ENCODE measurements around the gene DMD. TPM values are rescaled to one million over a fixed set of nuclear protein-coding genes. Genes with fewer than 3 reads are reported as not detected.

DMD gene
- polyA plus RNA-seq, 3 donors from 2014 or later: not detected

DNA sequence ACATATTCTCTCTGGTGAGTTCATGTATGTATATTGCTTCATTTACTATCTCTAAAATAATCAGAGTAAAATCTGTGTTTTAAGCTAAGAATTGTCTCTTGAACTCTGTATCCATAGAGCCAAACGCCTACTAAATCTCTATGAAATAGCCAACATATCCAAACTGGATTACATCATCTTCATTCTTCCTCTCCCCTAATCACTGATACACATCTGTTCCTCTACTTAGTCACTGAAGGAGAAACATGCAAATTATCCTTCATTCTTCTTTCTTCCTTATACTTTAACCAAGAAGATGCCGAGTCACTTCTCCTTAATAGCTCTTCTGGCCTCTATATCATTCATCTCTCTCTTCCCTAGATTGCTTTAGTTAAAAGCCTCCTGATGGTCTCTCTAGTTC, 1509.1 kb downstream of the DMD start:
- Mint-ChIP-seq H3K27ac (no peak overlapping the region), H3K36me3 (no peaks in the 10 kb centered on the region), H3K9me3 (peaks cover 0 to 5% (median under 1%) of the 10 kb centered on the region in 6 donors), H3K4me1 (no peaks in the 10 kb centered on the region), H3K27me3 (ENCODE audit: low read depth in 3 of 3) (peaks cover 0 to 6% (median 2%) of the 10 kb centered on the region in 3 donors), H3K4me3 (no peak overlapping the region)
- no peak for DNase-seq

GRCh38 chrX:31697294-31697916, 1513.9 kb downstream of the DMD start:
- peaks cover 0 to 2% (median 2%) of the 10 kb centered on the region in 3 donors for H3K27me3 Mint-ChIP-seq (ENCODE audit: low read depth in 3 of 3)
- DNase-seq: no peak
- H3K4me3 Mint-ChIP-seq: no peak overlapping the region
- no peaks in the 10 kb centered on the region for H3K36me3 Mint-ChIP-seq
- H3K27ac Mint-ChIP-seq: no peak overlapping the region
- H3K4me1 Mint-ChIP-seq: no peaks in the 10 kb centered on the region
- peaks cover 0 to 4% (median 3%) of the 10 kb centered on the region in 6 donors for H3K9me3 Mint-ChIP-seq

GRCh38 chrX:31679861-31680260, 1531.5 kb downstream of the DMD start:
- Mint-ChIP-seq H3K27ac (no peak overlapping the region), H3K4me3 (no peak overlapping the region), H3K27me3 (ENCODE audit: low read depth in 3 of 3) (peaks cover 0 to 4% (median 2%) of the 10 kb centered on the region in 3 donors), H3K9me3 (peaks cover 0 to 2% (median 0%) of the 10 kb centered on the region in 6 donors), H3K36me3 (no peaks in the 10 kb centered on the region), H3K4me1 (no peaks in the 10 kb centered on the region)
- DNase-seq: no peak

- Mint-ChIP-seq H3K27me3 (ENCODE audit: low read depth in 3 of 3) (peaks cover 2 to 8% (median 2%) of the 10 kb centered on the region in 3 donors), H3K4me1 (no peaks in the 10 kb centered on the region), H3K4me3 (no peak overlapping the region), H3K9me3 (peaks cover 0 to 11% (median 2%) of the 10 kb centered on the region in 6 donors), H3K27ac (no peak overlapping the region), H3K36me3 (no peaks in the 10 kb centered on the region)
- no peak for DNase-seq
These were observed 1541.1 kb downstream of the DMD start for GRCh38 chrX:31670245-31670644.

DNA sequence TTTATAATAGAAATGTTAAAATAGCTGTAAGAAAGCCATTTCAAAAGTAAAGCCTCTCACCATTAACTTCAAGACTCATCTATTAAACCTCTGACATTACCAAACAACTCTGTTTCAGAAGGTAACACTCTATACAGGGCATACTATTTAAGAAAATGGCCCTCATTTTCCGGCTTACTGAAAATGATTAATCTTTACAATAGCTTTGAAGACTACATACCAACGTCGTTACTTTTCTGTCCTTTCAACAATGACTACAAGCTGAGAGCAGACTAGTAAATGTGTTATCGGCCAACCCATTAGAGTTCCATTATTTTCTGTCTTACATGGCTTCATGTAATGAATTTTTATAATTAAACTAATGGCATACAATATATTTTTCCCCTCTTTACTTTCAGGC, 1545.9 kb downstream of the DMD start:
- H3K4me1 Mint-ChIP-seq: no peaks in the 10 kb centered on the region
- H3K9me3 Mint-ChIP-seq: peaks cover 0 to 4% (median under 1%) of the 10 kb centered on the region in 6 donors
- peaks cover 0 to 3% (median 2%) of the 10 kb centered on the region in 3 donors for H3K27me3 Mint-ChIP-seq (ENCODE audit: low read depth in 3 of 3)
- DNase-seq: no peak
- H3K27ac Mint-ChIP-seq: no peak overlapping the region
- H3K36me3 Mint-ChIP-seq: no peaks in the 10 kb centered on the region
- H3K4me3 Mint-ChIP-seq: no peak overlapping the region

DNA sequence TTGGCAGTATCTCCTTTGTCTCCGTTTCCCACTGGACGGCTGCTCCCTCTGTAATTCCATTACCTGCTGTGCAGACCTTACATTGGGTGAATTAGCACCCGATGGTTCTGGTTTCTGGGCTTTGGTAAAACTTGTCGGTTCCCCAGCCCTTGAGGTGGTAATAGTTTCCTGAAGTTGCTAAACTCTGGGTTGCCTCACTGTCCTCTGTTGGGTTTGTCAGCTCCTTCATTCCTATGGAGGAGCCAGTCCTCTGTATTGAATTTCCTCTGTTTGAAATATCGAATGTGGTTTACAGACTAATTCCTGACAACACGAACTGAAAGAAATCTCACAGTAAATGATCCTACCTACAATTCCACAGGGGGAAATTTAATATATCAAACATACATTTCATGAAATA, 1548.2 kb downstream of the DMD start:
- no peak overlapping the region for H3K4me3 Mint-ChIP-seq
- peaks cover 0 to 3% (median 2%) of the 10 kb centered on the region in 3 donors for H3K27me3 Mint-ChIP-seq (ENCODE audit: low read depth in 3 of 3)
- no peaks in the 10 kb centered on the region for H3K4me1 Mint-ChIP-seq
- no peaks in the 10 kb centered on the region for H3K36me3 Mint-ChIP-seq
- DNase-seq: no peak
- no peak overlapping the region for H3K27ac Mint-ChIP-seq
- peaks cover 0 to 2% (median 0%) of the 10 kb centered on the region in 6 donors for H3K9me3 Mint-ChIP-seq

DNA sequence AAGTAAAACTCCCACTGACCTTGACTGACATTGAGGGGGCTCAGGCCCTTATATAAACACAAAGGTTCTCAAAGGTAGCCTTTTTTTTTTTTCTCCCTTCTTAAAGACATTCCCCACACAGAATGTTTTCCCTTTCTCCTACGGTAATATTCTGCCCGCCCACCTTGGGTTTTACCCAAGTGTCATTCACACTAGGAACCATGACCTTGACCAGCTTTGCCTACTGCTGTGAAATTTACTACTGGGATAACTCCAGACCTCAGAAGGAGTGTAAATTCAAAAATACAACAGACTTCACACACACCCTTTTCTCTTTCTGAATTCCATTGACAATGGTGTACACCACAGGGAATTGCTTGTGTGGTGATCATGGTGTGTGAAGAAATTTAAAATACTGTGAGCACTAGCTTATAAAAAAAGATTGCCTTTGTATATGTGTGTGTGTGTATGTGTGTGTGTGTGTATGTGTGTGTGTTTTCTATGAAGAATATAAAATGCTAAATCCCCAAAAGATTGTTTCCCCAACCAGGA, 1550.0 kb downstream of the DMD start:
- H3K9me3 Mint-ChIP-seq: peaks cover 0 to 4% (median 0%) of the 10 kb centered on the region in 6 donors
- H3K36me3 Mint-ChIP-seq: no peaks in the 10 kb centered on the region
- no peak for DNase-seq
- H3K27me3 Mint-ChIP-seq (ENCODE audit: low read depth in 3 of 3): peaks cover 0 to 3% (median 2%) of the 10 kb centered on the region in 3 donors
- H3K4me3 Mint-ChIP-seq: no peak overlapping the region
- no peak overlapping the region for H3K27ac Mint-ChIP-seq
- H3K4me1 Mint-ChIP-seq: no peaks in the 10 kb centered on the region

GRCh38 chrX:31658360-31658759, 1553.0 kb downstream of the DMD start:
- no peak for DNase-seq
- H3K4me3 Mint-ChIP-seq: no peak overlapping the region
- H3K4me1 Mint-ChIP-seq: no peaks in the 10 kb centered on the region
- peaks cover 0 to 1% (median 0%) of the 10 kb centered on the region in 6 donors for H3K9me3 Mint-ChIP-seq
- peaks cover 0 to 3% (median 0%) of the 10 kb centered on the region in 3 donors for H3K27me3 Mint-ChIP-seq (ENCODE audit: low read depth in 3 of 3)
- H3K27ac Mint-ChIP-seq: no peak overlapping the region
- no peaks in the 10 kb centered on the region for H3K36me3 Mint-ChIP-seq

GRCh38 chrX:31656013-31656412, 1555.3 kb downstream of the DMD start:
- no peaks in the 10 kb centered on the region for H3K27me3 Mint-ChIP-seq (ENCODE audit: low read depth in 3 of 3)
- no peak overlapping the region for H3K4me3 Mint-ChIP-seq
- no peak for DNase-seq
- no peak overlapping the region for H3K27ac Mint-ChIP-seq
- peaks cover 0 to 1% (median 0%) of the 10 kb centered on the region in 6 donors for H3K9me3 Mint-ChIP-seq
- no peaks in the 10 kb centered on the region for H3K36me3 Mint-ChIP-seq
- H3K4me1 Mint-ChIP-seq: no peaks in the 10 kb centered on the region

GRCh38 chrX:31653422-31653821, 1557.9 kb downstream of the DMD start:
- H3K4me1 Mint-ChIP-seq: no peaks in the 10 kb centered on the region
- H3K36me3 Mint-ChIP-seq: no peaks in the 10 kb centered on the region
- no peak overlapping the region for H3K27ac Mint-ChIP-seq
- H3K27me3 Mint-ChIP-seq (ENCODE audit: low read depth in 3 of 3): no peaks in the 10 kb centered on the region
- H3K9me3 Mint-ChIP-seq: peaks cover 0 to 4% (median 0%) of the 10 kb centered on the region in 6 donors
- H3K4me3 Mint-ChIP-seq: no peak overlapping the region
- no peak for DNase-seq

DNA sequence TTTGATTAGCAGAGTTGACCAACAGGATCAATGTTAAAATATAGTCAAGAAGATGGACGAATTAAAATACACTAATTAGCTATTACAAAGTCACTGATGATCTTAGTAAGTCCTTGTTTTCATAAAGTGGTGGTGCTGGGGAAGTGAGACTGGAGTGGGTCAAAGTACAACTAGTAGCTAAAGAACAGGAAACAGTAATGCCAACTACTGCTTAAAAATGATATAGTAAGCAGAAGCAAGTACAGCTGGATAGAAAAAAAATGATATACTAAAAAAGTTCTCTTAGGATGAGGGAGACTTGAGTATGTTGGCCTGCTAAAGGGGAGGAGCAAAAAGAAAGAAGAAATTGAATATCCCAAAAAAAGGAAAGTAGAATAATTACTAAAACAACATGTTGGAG, 1558.7 kb downstream of the DMD start:
- H3K27me3 Mint-ChIP-seq (ENCODE audit: low read depth in 3 of 3): no peaks in the 10 kb centered on the region
- no peak overlapping the region for H3K4me3 Mint-ChIP-seq
- H3K9me3 Mint-ChIP-seq: peaks cover 0 to 4% (median 0%) of the 10 kb centered on the region in 6 donors
- H3K4me1 Mint-ChIP-seq: no peaks in the 10 kb centered on the region
- no peak for DNase-seq
- H3K36me3 Mint-ChIP-seq: no peaks in the 10 kb centered on the region
- H3K27ac Mint-ChIP-seq: no peak overlapping the region

DNA sequence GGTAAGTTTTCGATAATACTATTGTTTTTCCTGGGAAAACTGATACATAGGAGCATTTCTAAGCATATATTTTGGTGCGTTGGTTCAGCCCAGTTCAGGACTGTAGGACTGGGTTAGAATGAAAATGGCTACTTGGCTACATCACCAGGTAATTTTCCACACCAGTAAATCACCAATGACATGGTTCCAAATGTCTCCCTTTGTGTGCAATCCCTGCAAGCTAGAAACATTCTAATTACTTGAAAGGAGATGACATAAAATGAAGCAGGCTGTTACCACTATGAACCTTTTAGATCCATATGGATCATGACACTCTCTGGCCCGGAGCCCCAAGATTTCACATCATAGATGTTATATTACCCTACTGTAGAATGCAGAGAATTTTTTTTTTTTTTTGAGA, 1562.1 kb downstream of the DMD start:
- no peak overlapping the region for H3K27ac Mint-ChIP-seq
- H3K4me1 Mint-ChIP-seq: no peaks in the 10 kb centered on the region
- no peaks in the 10 kb centered on the region for H3K36me3 Mint-ChIP-seq
- H3K27me3 Mint-ChIP-seq (ENCODE audit: low read depth in 3 of 3): peaks cover 0 to 3% (median 0%) of the 10 kb centered on the region in 3 donors
- H3K9me3 Mint-ChIP-seq: peaks cover 0 to 6% (median 0%) of the 10 kb centered on the region in 6 donors
- H3K4me3 Mint-ChIP-seq: no peak overlapping the region
- no peak for DNase-seq

GRCh38 chrX:31633349-31633748, 1578.0 kb downstream of the DMD start:
- H3K4me1 Mint-ChIP-seq: no peaks in the 10 kb centered on the region
- no peak for DNase-seq
- H3K9me3 Mint-ChIP-seq: peaks cover 0 to 3% (median 0%) of the 10 kb centered on the region in 6 donors
- H3K27ac Mint-ChIP-seq: no peak overlapping the region
- H3K27me3 Mint-ChIP-seq (ENCODE audit: low read depth in 3 of 3): peaks cover 0 to 2% (median 1%) of the 10 kb centered on the region in 3 donors
- no peaks in the 10 kb centered on the region for H3K36me3 Mint-ChIP-seq
- no peak overlapping the region for H3K4me3 Mint-ChIP-seq

DNA sequence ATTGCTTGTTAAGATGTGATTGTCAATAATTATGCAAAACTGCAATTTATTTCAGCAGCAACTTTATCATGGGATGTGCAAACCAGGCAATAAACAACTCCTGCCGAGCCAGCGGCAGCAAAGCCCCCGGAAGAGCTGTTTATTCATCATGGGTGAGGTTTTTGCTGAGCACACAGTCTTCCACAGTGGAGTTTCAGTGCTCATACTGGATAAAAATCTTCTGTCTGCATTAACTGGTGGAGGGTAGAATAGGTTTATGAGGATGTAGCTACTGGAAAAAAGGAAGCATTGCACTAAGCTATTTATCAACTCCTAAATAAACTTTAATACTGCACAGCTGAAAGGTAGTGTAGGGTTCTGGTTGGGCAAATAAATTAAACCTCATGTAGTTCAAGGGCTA, 1582.2 kb downstream of the DMD start:
- H3K36me3 Mint-ChIP-seq: no peaks in the 10 kb centered on the region
- H3K9me3 Mint-ChIP-seq: peaks cover 0 to 2% (median 0%) of the 10 kb centered on the region in 6 donors
- no peak for DNase-seq
- H3K27me3 Mint-ChIP-seq (ENCODE audit: low read depth in 3 of 3): peaks cover 0 to 2% (median 0%) of the 10 kb centered on the region in 3 donors
- H3K4me1 Mint-ChIP-seq: no peaks in the 10 kb centered on the region
- no peak overlapping the region for H3K4me3 Mint-ChIP-seq
- no peak overlapping the region for H3K27ac Mint-ChIP-seq

DNA sequence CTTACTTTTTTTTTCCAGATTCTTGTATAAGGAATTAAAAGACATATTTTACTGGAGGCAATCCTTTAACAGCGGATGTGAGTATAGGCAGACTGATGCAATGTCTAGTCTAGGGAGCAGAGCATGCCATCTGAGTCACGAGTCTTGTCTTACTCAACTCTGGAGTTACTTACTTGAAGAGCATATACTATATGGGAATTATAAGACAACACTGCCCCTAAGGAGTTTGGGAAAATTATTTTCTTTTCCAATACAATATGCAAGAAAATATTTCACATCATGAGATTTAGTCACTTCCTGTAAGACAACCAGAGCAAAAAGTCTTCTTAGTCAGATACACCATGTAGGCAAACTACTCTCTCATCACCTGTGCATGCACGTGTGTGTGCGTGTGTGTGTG, 1602.2 kb downstream of the DMD start:
- no peak for DNase-seq
- H3K27ac Mint-ChIP-seq: no peak overlapping the region
- no peaks in the 10 kb centered on the region for H3K36me3 Mint-ChIP-seq
- H3K4me3 Mint-ChIP-seq: no peak overlapping the region
- peaks cover 0 to 2% (median 0%) of the 10 kb centered on the region in 6 donors for H3K9me3 Mint-ChIP-seq
- no peaks in the 10 kb centered on the region for H3K4me1 Mint-ChIP-seq
- H3K27me3 Mint-ChIP-seq (ENCODE audit: low read depth in 3 of 3): peaks cover 0 to 3% (median 0%) of the 10 kb centered on the region in 3 donors

Measured in immature natural killer cell (primary cell).